Neural cell (in vitro differentiated cells): Measurements from ENCODE around the gene EIF2A. TPM values are rescaled to one million over a fixed set of nuclear protein-coding genes. Genes with fewer than 3 reads are reported as not detected.

Experiments
- H2AFZ ChIP-seq: fragments of 200-600, 300-800 bp; sonication (generic), shearing (Covaris generic); 2 replicates; pipeline ENCODE4 v1.6.0; 2014; ENCODE audit warnings: low read depth, mild to moderate bottlenecking, antibody characterized with exemption, low read length, moderate library complexity
- H3F3A ChIP-seq: fragments of 200-600 bp; shearing (Covaris generic); 2 replicates; pipeline ENCODE4 v1.6.1; 2016; ENCODE audit warnings: mild to moderate bottlenecking, moderate library complexity, mixed read lengths, antibody characterized with exemption, low read length; ENCODE audit not compliant: insufficient read depth, poor library complexity, severe bottlenecking
- H3K27ac ChIP-seq: fragments of 200-600, 300-800 bp; sonication (generic), shearing (Covaris generic); 2 replicates; pipeline ENCODE4 v1.5.1; 2014; ENCODE audit warnings: mild to moderate bottlenecking, low read length, moderate library complexity
- H3K27me3 ChIP-seq: fragments of 300-800, 200-600 bp; sonication (generic), shearing (Covaris generic); 2 replicates; pipeline ENCODE4 v1.6.0; 2014; ENCODE audit warnings: mild to moderate bottlenecking, low read depth, low read length, moderate library complexity; ENCODE audit not compliant: insufficient read depth
- H3K36me3 ChIP-seq: fragments of 300-800, 200-600 bp; sonication (generic), shearing (Covaris generic); 2 replicates; pipeline ENCODE4 v1.5.1; 2014; ENCODE audit warnings: mild to moderate bottlenecking, antibody characterized with exemption, low read length, moderate library complexity; ENCODE audit not compliant: insufficient read depth
- H3K4me2 ChIP-seq: fragments of 300-800, 200-600 bp; sonication (generic), shearing (Covaris generic); 2 replicates; pipeline ENCODE4 v1.6.0; 2014; ENCODE audit warnings: mild to moderate bottlenecking, low read length
- H3K4me3 ChIP-seq: fragments of 300-800, 200-600 bp; sonication (generic), shearing (Covaris generic); 2 replicates; pipeline ENCODE4 v1.5.1; 2014; ENCODE audit warnings: mild to moderate bottlenecking, low read length, moderate library complexity
- H3K79me2 ChIP-seq: fragments of 200-600 bp; shearing (Covaris generic); replicated peaks from 2 replicates; pipeline ENCODE4 v1.6.0; 2014; ENCODE audit warnings: mild to moderate bottlenecking, low read length, moderate library complexity; ENCODE audit not compliant: insufficient read depth
- H3K9ac ChIP-seq: fragments of 300-800, 200-600 bp; sonication (generic), shearing (Covaris generic); 2 replicates; pipeline ENCODE4 v1.6.1; 2016; ENCODE audit warnings: mild to moderate bottlenecking, low read length, mixed read lengths
- H3K9me2 ChIP-seq: fragments of 200-600 bp; shearing (Covaris generic); 2 replicates; pipeline ENCODE4 v1.6.1; 2016; ENCODE audit warnings: mild to moderate bottlenecking, low read length, mixed read lengths; ENCODE audit not compliant: insufficient read depth
- H3K9me3 ChIP-seq: fragments of 200-600, 300-800 bp; sonication (generic), shearing (Covaris generic); 2 replicates; pipeline ENCODE4 v1.6.1; 2016; ENCODE audit warnings: mild to moderate bottlenecking, mixed run types, low read length, moderate library complexity, mixed read lengths
- H4K20me1 ChIP-seq: fragments of 200-600 bp; shearing (Covaris generic); 2 replicates; pipeline ENCODE4 v1.6.1; 2016; ENCODE audit warnings: mild to moderate bottlenecking, mixed run types; ENCODE audit not compliant: insufficient read depth
- CTCF ChIP-seq: fragments of 450-650 bp; IDR thresholded peaks from 2 replicates; pipeline ENCODE4 v1.5.1; 2014; ENCODE audit warnings: antibody characterized with exemption, mild to moderate bottlenecking, moderate library complexity; ENCODE audit not compliant: poor library complexity, severe bottlenecking
- EP300 ChIP-seq: fragments of 450-650 bp; conservative IDR thresholded peaks from 2 replicates; pipeline ENCODE4 v1.6.1; 2014; ENCODE audit warnings: antibody characterized with exemption, mild to moderate bottlenecking, moderate library complexity; ENCODE audit not compliant: poor library complexity, severe bottlenecking
- EZH2 ChIP-seq: fragments of 200-600, 300-800 bp; shearing (Covaris generic), sonication (generic); IDR thresholded peaks from 2 replicates; pipeline ENCODE4 v1.6.1; 2014; ENCODE audit warnings: antibody characterized with exemption, low read length, borderline replicate concordance, mild to moderate bottlenecking; ENCODE audit not compliant: insufficient read depth, poor library complexity, severe bottlenecking
- MXI1 ChIP-seq: fragments of 450-650 bp; conservative IDR thresholded peaks from 2 replicates; pipeline ENCODE4 v1.6.1; 2014; ENCODE audit warnings: antibody characterized with exemption, mild to moderate bottlenecking; ENCODE audit not compliant: poor library complexity, severe bottlenecking
- POLR2AphosphoS5 ChIP-seq: IDR thresholded peaks from 2 replicates; pipeline ENCODE4 v1.6.1; 2012
- RAD21 ChIP-seq: fragments of 450-650 bp; conservative IDR thresholded peaks from 2 replicates; pipeline ENCODE4 v1.6.1; 2014; ENCODE audit warnings: antibody characterized with exemption, mild to moderate bottlenecking, moderate library complexity
- SMC3 ChIP-seq: fragments of 450-650 bp; conservative IDR thresholded peaks from 2 replicates; pipeline ENCODE4 v1.6.1; 2014; ENCODE audit warnings: antibody characterized with exemption, mild to moderate bottlenecking, moderate library complexity; ENCODE audit not compliant: poor library complexity
- TAF1 ChIP-seq: IDR thresholded peaks from 2 replicates; pipeline ENCODE4 v1.6.1; 2012; ENCODE audit warnings: low read depth
- polyA plus RNA-seq: library from polyadenylated mRNA; depleted of rRNA; stranded (reverse); fragments of >200 nt; gene quantifications from 2 replicates; pipeline ENCODE4 v1.2.3, GENCODE V29; 2014
- TF ChIP-seq, protein P1 (sequence below): IDR thresholded peaks from 2 replicates; pipeline ENCODE4 v1.6.1; 2012; ENCODE audit warnings: borderline replicate concordance

Gene EIF2A
- polyA plus RNA-seq, 1 donor from 2014 or later, result 82.6 TPM

DNA sequence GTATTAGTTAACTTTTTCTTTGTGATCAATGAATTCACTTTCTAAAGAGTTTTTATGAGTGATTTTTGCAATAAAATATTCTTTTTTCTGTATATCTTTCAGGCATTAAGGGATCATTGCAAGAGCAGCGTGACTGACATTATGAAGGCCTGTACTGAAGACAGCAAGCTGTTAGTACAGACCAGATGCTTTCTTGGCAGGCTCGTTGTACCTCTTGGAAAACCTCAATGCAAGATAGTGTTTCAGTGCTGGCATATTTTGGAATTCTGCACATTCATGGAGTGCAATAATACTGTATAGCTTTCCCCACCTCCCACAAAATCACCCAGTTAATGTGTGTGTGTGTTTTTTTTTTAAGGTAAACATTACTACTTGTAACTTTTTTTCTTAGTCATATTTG, 81.0 kb downstream of the EIF2A start:
- Histone ChIP-seq H3K9me2 (no peaks in the 10 kb centered on the region), H3K9me3 (no peaks in the 10 kb centered on the region), H4K20me1 (no peaks in the 10 kb centered on the region), H2AFZ (no peak overlapping the region), H3K4me2 (no peak overlapping the region), H3K79me2 (peaks cover 5% of the 10 kb centered on the region), H3K4me3 (no peak overlapping the region), H3K36me3 (no peaks in the 10 kb centered on the region), H3F3A (no peaks in the 10 kb centered on the region), H3K27ac (no peak overlapping the region), H3K9ac (no peak overlapping the region), H3K27me3 (no peaks in the 10 kb centered on the region)
- TF ChIP-seq SMC3 (no peak), CTCF (no peak), RAD21 (no peak), POLR2AphosphoS5 (no peak), TAF1 (no peak), MXI1 (no peak), EZH2 (no peak), EP300 (no peak)
- TF ChIP-seq, protein P1, sequence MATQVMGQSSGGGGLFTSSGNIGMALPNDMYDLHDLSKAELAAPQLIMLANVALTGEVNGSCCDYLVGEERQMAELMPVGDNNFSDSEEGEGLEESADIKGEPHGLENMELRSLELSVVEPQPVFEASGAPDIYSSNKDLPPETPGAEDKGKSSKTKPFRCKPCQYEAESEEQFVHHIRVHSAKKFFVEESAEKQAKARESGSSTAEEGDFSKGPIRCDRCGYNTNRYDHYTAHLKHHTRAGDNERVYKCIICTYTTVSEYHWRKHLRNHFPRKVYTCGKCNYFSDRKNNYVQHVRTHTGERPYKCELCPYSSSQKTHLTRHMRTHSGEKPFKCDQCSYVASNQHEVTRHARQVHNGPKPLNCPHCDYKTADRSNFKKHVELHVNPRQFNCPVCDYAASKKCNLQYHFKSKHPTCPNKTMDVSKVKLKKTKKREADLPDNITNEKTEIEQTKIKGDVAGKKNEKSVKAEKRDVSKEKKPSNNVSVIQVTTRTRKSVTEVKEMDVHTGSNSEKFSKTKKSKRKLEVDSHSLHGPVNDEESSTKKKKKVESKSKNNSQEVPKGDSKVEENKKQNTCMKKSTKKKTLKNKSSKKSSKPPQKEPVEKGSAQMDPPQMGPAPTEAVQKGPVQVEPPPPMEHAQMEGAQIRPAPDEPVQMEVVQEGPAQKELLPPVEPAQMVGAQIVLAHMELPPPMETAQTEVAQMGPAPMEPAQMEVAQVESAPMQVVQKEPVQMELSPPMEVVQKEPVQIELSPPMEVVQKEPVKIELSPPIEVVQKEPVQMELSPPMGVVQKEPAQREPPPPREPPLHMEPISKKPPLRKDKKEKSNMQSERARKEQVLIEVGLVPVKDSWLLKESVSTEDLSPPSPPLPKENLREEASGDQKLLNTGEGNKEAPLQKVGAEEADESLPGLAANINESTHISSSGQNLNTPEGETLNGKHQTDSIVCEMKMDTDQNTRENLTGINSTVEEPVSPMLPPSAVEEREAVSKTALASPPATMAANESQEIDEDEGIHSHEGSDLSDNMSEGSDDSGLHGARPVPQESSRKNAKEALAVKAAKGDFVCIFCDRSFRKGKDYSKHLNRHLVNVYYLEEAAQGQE, result no peak

GRCh38 chr3:150631515-150632221, 85.1 kb downstream of the EIF2A start:
- no peaks in the 10 kb centered on the region for H3K27me3 ChIP-seq
- no peaks in the 10 kb centered on the region for H3K9me2 ChIP-seq
- H3F3A ChIP-seq, result no peaks in the 10 kb centered on the region
- H3K27ac ChIP-seq, result no peak overlapping the region
- no peak for TF ChIP-seq EZH2
- TF ChIP-seq MXI1, result no peak
- no peak for TF ChIP-seq CTCF
- no peak for TF ChIP-seq POLR2AphosphoS5
- no peak for TF ChIP-seq RAD21
- TF ChIP-seq EP300, result no peak
- no peak for TF ChIP-seq SMC3
- TF ChIP-seq TAF1, result no peak
- TF ChIP-seq, protein P1, result no peak
- no peak overlapping the region for H3K4me2 ChIP-seq
- no peak overlapping the region for H3K9ac ChIP-seq
- no peaks in the 10 kb centered on the region for H3K9me3 ChIP-seq
- no peak overlapping the region for H2AFZ ChIP-seq
- no peak overlapping the region for H3K4me3 ChIP-seq
- H3K79me2 ChIP-seq, result no peaks in the 10 kb centered on the region
- H3K36me3 ChIP-seq, result no peaks in the 10 kb centered on the region
- H4K20me1 ChIP-seq, result no peaks in the 10 kb centered on the region
